ENCODE measurements around the gene ASTL. TPM values are rescaled to one million over a fixed set of nuclear protein-coding genes. Genes with fewer than 3 reads are reported as not detected.

Gene ASTL
- total RNA-seq, 1 experiment from 2014 or later: not detected

GRCh38 chr2:96150791-96151594 is 12.7 kb upstream of the ASTL start:
- no peaks in the 10 kb centered on the region for H3K27me3 ChIP-seq (ENCODE audit: low read length)
- H3F3A ChIP-seq (ENCODE audit: low read length, unreplicated experiment): no peaks in the 10 kb centered on the region
- H3K79me2 ChIP-seq (ENCODE audit: low read length): no peaks in the 10 kb centered on the region
- H2AFZ ChIP-seq (ENCODE audit: low read length): no peak overlapping the region
- H3K36me3 ChIP-seq (ENCODE audit: low read depth, low read length): no peaks in the 10 kb centered on the region
- H3K9me2 ChIP-seq (replicated peaks; ENCODE audit: low read length): no peaks in the 10 kb centered on the region
- H3K4me1 ChIP-seq (ENCODE audit: insufficient read depth, low read length): no peaks in the 10 kb centered on the region
- H4K20me1 ChIP-seq (ENCODE audit: low read length): no peaks in the 10 kb centered on the region
- H3K9ac ChIP-seq (ENCODE audit: low read length): no peak overlapping the region
- intact Hi-C loops (cut with micrococcal nuclease): no loop called here
- TF ChIP-seq EZH2phosphoT487 (IDR thresholded peaks at IDR 0.05; ENCODE audit: borderline replicate concordance, low read length) (no peak), CTCF (conservative IDR thresholded peaks at IDR 0.05; ENCODE audit: low read depth, low read length) (no peak), EZH2 (IDR thresholded peaks at IDR 0.05; ENCODE audit: low read length, unreplicated experiment) (no peak)
- no peak for DNase-seq
- no TSS peak for BruUV-seq (replicated peaks)
- no peak for ATAC-seq
- no peak overlapping the region for H3K4me3 ChIP-seq (ENCODE audit: low read length)
- POLR2A ChIA-PET (ENCODE audit: unreplicated experiment): no interaction called here
- no peak overlapping the region for H3K4me2 ChIP-seq (ENCODE audit: low read length)
- no peaks in the 10 kb centered on the region for H3K9me3 ChIP-seq (ENCODE audit: low read length)
- CTCF ChIA-PET: no interaction called here
- no peak overlapping the region for H3K27ac ChIP-seq (ENCODE audit: low read length)

- TF ChIP-seq CTCF (conservative IDR thresholded peaks at IDR 0.05; ENCODE audit: low read depth, low read length) (no peak), EZH2phosphoT487 (IDR thresholded peaks at IDR 0.05; ENCODE audit: borderline replicate concordance, low read length) (no peak), EZH2 (IDR thresholded peaks at IDR 0.05; ENCODE audit: low read length, unreplicated experiment) (no peak)
- ATAC-seq (no peak), DNase-seq (no peak)
- ChIA-PET CTCF (no interaction called here), POLR2A (ENCODE audit: unreplicated experiment) (no interaction called here)
- Histone ChIP-seq H3K36me3 (ENCODE audit: low read depth, low read length) (no peaks in the 10 kb centered on the region), H3K27ac (ENCODE audit: low read length) (no peak overlapping the region), H3K9me2 (replicated peaks; ENCODE audit: low read length) (no peaks in the 10 kb centered on the region), H3K4me2 (ENCODE audit: low read length) (no peak overlapping the region), H3K27me3 (ENCODE audit: low read length) (no peaks in the 10 kb centered on the region), H3K9ac (ENCODE audit: low read length) (no peak overlapping the region), H3K4me1 (ENCODE audit: insufficient read depth, low read length) (no peaks in the 10 kb centered on the region; the same call in 1 of the 2 replicates), H3F3A (ENCODE audit: low read length, unreplicated experiment) (no peaks in the 10 kb centered on the region), H2AFZ (ENCODE audit: low read length) (no peak overlapping the region), H3K9me3 (ENCODE audit: low read length) (no peaks in the 10 kb centered on the region), H4K20me1 (ENCODE audit: low read length) (no peaks in the 10 kb centered on the region), H3K79me2 (ENCODE audit: low read length) (no peaks in the 10 kb centered on the region), H3K4me3 (ENCODE audit: low read length) (no peak overlapping the region)
- intact Hi-C loops (cut with micrococcal nuclease): no loop called here
- BruUV-seq (replicated peaks): no TSS peak
Measured at GRCh38 chr2:96150007-96150640, 11.8 kb upstream of the ASTL start.

Measured in PC-3 (cell line).